Erythroblast (primary cell): ENCODE data around the gene TEKT5.

Experiments
- GATA1 ChIP-seq: IDR thresholded peaks from 2 replicates; pipeline ENCODE4 v1.6.1; 2011; ENCODE audit warnings: low read depth, mild to moderate bottlenecking, control low read depth, low read length, moderate library complexity
- POLR2A ChIP-seq: IDR thresholded peaks from 2 replicates; pipeline ENCODE4 v1.6.1; 2011; ENCODE audit warnings: mild to moderate bottlenecking, low read length

DNA sequence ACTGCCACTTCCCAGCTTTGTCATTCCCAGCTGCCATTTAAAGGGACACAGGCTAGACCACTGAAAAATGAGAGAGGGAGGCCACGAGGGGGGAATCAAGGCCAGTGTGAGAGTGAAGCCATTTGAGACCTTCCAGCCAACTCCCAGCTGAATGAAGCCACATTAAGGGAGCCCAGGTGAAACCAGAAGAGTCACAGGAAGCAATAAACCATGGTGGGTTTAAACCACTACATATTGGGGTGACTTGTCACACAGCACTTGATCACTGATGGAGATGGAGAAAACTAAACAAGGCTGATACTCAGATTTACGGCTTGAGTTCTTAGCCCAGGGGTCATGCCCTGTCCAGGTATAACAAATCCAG lies 46.1 kb upstream of the TEKT5 start:
- no peak for TF ChIP-seq POLR2A
- TF ChIP-seq GATA1: no peak
